ENCODE results near the gene LCAT. TPM values are rescaled to one million over a fixed set of nuclear protein-coding genes. Genes with fewer than 3 reads are reported as not detected.

The LCAT gene
- total and polyA plus RNA-seq, 9 of the 15 experiments (the other 6 are each of a cell fraction or from before 2014, with no cell fraction given): 0.46 to 21.0 (median 5.0) TPM

GRCh38 chr16:67993207-67994039 is 49.5 kb upstream of the LCAT start (continued):
- TF ChIP-seq RREB1 (CRISPR knock-in tag; IDR thresholded peaks at IDR 0.05): peak; percentile 65; the same call in 1 of the 2 replicates
- TF ChIP-seq ZBTB12 (CRISPR knock-in tag; IDR thresholded peaks at IDR 0.05): peak; percentile 44
- peak; percentile 59; the same call in 1 of the 2 replicates for TF ChIP-seq ZNF644 (tag; IDR thresholded peaks at IDR 0.05; ENCODE audit: low read depth)
- no peak for TF ChIP-seq ZNF830 (CRISPR knock-in tag; IDR thresholded peaks at IDR 0.05)
- no peak for TF ChIP-seq ZNF217 (CRISPR knock-in tag; IDR thresholded peaks at IDR 0.05)
- TF ChIP-seq ZNF282 (CRISPR knock-in tag; IDR thresholded peaks at IDR 0.05): 0 out of 2 replicates have a peak, but pooled peaks have one; percentile 75
- no peak for TF ChIP-seq SLC30A9 (CRISPR knock-in tag; IDR thresholded peaks at IDR 0.05)
- TF ChIP-seq FOXM1 (IDR thresholded peaks at IDR 0.05; ENCODE audit: low read depth): 0 out of 2 replicates have a peak, but pooled peaks have one; percentile 33
- peak; percentile 75; the same call in 1 of the 2 replicates for TF ChIP-seq FOXM1 (CRISPR knock-in tag; IDR thresholded peaks at IDR 0.05; ENCODE audit: low read depth)
- TF ChIP-seq SMARCA5 (IDR thresholded peaks at IDR 0.05): no peak
- no peak for TF ChIP-seq ZNF57 (CRISPR knock-in tag; IDR thresholded peaks at IDR 0.05)
- no peak for TF ChIP-seq NR2F6 (CRISPR knock-in tag; IDR thresholded peaks at IDR 0.05)
- TF ChIP-seq NR2C1 (IDR thresholded peaks at IDR 0.05): no peak
- no peak for TF ChIP-seq NR2C1 (tag; IDR thresholded peaks at IDR 0.05)
- no peak for TF ChIP-seq PRPF4 (IDR thresholded peaks at IDR 0.05; ENCODE audit: insufficient read depth, low read depth, low read length, poor library complexity, severe bottlenecking)
- no peak for TF ChIP-seq HDGF (IDR thresholded peaks at IDR 0.05)
- TF ChIP-seq ZMIZ1 (IDR thresholded peaks at IDR 0.05; ENCODE audit: low read depth in 2 of 2, low read length in 2 of 2): peak in 1 of 2 experiments; percentile 16; a peak in 2 of 4 replicates
- TF ChIP-seq RFX1 (IDR thresholded peaks at IDR 0.05): no peak
